Left lung (tissue), 10 donors: ENCODE results near the gene CDO1. TPM values are rescaled to one million over a fixed set of nuclear protein-coding genes. Genes with fewer than 3 reads are reported as not detected.
"Not testable (repeated sequence)": the region's sequence is repeated elsewhere in the genome, so short reads cannot be mapped to it uniquely, and the experiment has no call there.

Experiments used
- ATAC-seq: fragments of 200-7000 bp; cut with Tn5 transposase; one replicate; pipeline ENCODE4 v1.9.1; 2020; ENCODE audit warnings: moderate library complexity
- DNase-seq, 4 donors: peaks; one replicate each; pipeline ENCODE4 v3.0.0-alpha.2; 2013 to 2020
- H3K27ac ChIP-seq, 2 donors: fragments of 200-600 bp; sonication (generic) in 1 of 2; one replicate each; pipeline versions ENCODE4 v1.5.0 to v1.8.0; 2020 to 2021
- H3K27me3 ChIP-seq, 2 donors: fragments of 200-600 bp; sonication (generic) in 1 of 2; one replicate each; pipeline versions ENCODE4 v1.5.0 to v1.8.0; 2020 to 2021
- H3K36me3 ChIP-seq, 2 donors: fragments of 200-600 bp; sonication (generic) in 1 of 2; one replicate each; pipeline versions ENCODE4 v1.5.0 to v1.8.0; 2020 to 2021
- H3K4me1 ChIP-seq, 2 donors: fragments of 200-600 bp; one replicate each; pipeline ENCODE4 v1.8.0; 2021
- H3K4me3 ChIP-seq, 2 donors: fragments of 200-600 bp; sonication (generic) in 1 of 2; one replicate each; pipeline versions ENCODE4 v1.5.0 to v1.8.0; 2020 to 2021; ENCODE audit warnings: mild to moderate bottlenecking in 1 of 2
- H3K9me3 ChIP-seq, 2 donors: fragments of 200-600 bp; sonication (generic) in 1 of 2; one replicate each; pipeline versions ENCODE4 v1.5.0 to v1.8.0; 2020 to 2021
- intact Hi-C, 2 donors: fragments of 100-400 bp; cut with DNase I; formaldehyde crosslinking; loops; one replicate each; pipeline versions ENCODE4 v1.11.2 to v1.14.2; 2022
- polyA plus RNA-seq, 6 donors: library from polyadenylated mRNA; unstranded; fragments of 120-200 nt; gene quantifications; one replicate each; pipeline ENCODE4 v1.2.1, GENCODE V29; 2013; ENCODE audit not compliant: insufficient read length in 6 of 6
- total RNA-seq, 2 donors: library from RNA; stranded (reverse); fragmentation: NEBNext Ultra II Directional; extraction: Animal tissue kit (Norgen Biotek cat#: 25700); gene quantifications; one replicate each; pipeline ENCODE4 v1.2.1, GENCODE V29; 2021
- TF ChIP-seq, protein P1 (sequence below), 2 donors: fragments of 200-600 bp; sonication (generic) in 1 of 2; IDR thresholded peaks; one replicate each; pipeline versions ENCODE4 v1.5.0 to v1.8.0; 2021; ENCODE audit warnings: antibody characterized with exemption in 2 of 2
- donor health status: DM: no; HTN: yes; CAD: no.
- donor health status: DM: no; HTN: no; CAD: no.

The CDO1 gene
- total and polyA plus RNA-seq, 8 donors, result 4.9 to 80.3 (median 59.7) TPM

DNA sequence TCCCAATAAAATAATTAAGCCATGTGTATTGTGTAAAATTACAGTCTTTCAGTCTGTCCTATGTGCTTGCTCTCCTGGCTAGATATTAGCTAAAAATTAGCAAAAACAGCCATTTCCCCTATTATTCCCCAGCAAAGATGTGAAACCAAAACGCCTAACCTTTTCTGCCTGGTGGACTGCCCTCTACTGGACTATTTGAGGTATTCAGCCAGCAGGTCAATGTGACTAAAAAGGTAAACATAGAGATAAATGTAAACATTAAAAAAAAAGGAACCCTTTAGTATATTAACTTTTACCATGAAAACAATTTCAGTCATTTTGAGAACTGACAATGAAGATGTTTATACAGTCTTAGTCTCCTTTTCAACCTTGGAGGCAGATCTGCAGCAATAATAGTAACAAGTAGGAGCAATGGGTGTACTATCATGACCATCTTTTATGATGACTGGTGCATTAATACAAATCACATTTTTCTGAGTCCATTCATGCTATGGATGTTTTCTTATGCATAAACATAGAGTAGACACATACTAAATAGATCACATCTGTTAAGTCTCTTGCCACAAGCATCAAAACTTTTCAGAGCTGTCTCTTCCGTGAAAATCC is 14.8 kb upstream of the CDO1 start:
- intact Hi-C loops, result no loop called here
- Histone ChIP-seq H3K36me3 (peaks cover 0 to 76% of the 10 kb centered on the region in 2 donors), H3K4me3 (no peak overlapping the region), H3K9me3 (no peaks in the 10 kb centered on the region), H3K27ac (no peak overlapping the region), H3K27me3 (no peaks in the 10 kb centered on the region), H3K4me1 (no peaks in the 10 kb centered on the region)
- ATAC-seq, result peak; percentile 78
- peak in 1 of 4 donors; percentile 54 for DNase-seq
- TF ChIP-seq, protein P1, sequence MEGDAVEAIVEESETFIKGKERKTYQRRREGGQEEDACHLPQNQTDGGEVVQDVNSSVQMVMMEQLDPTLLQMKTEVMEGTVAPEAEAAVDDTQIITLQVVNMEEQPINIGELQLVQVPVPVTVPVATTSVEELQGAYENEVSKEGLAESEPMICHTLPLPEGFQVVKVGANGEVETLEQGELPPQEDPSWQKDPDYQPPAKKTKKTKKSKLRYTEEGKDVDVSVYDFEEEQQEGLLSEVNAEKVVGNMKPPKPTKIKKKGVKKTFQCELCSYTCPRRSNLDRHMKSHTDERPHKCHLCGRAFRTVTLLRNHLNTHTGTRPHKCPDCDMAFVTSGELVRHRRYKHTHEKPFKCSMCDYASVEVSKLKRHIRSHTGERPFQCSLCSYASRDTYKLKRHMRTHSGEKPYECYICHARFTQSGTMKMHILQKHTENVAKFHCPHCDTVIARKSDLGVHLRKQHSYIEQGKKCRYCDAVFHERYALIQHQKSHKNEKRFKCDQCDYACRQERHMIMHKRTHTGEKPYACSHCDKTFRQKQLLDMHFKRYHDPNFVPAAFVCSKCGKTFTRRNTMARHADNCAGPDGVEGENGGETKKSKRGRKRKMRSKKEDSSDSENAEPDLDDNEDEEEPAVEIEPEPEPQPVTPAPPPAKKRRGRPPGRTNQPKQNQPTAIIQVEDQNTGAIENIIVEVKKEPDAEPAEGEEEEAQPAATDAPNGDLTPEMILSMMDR (IDR thresholded peaks at IDR 0.05), result peak; percentile 58 to 65

DNA sequence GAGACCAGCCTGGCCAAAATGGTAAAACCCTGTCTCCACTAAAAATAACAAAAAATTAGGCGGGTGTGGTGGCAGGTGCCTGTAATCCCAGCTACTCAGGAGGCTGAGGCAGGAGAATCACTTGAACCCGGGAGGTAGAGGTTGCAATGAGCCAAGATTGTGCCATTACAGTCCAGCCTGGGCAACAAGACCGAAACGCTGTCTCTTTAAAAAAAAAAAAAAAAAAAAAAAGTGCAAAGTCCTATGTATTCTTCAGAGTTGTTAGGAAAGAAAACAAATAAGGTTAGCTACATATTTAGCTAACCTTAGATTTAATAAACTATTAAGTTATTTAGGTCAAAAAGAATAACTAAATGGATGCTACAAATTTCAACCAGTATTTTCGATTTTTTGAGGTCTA is 13.5 kb upstream of the CDO1 start:
- Histone ChIP-seq H3K27ac (no peak overlapping the region), H3K9me3 (peaks cover 0 to 3% of the 10 kb centered on the region in 2 donors), H3K4me1 (no peaks in the 10 kb centered on the region), H3K27me3 (no peaks in the 10 kb centered on the region), H3K36me3 (peaks cover 0 to 63% of the 10 kb centered on the region in 2 donors), H3K4me3 (no peak overlapping the region)
- TF ChIP-seq, protein P1 (IDR thresholded peaks at IDR 0.05), result no peak
- intact Hi-C loops, result no loop called here
- DNase-seq (no peak), ATAC-seq (no peak)

DNA sequence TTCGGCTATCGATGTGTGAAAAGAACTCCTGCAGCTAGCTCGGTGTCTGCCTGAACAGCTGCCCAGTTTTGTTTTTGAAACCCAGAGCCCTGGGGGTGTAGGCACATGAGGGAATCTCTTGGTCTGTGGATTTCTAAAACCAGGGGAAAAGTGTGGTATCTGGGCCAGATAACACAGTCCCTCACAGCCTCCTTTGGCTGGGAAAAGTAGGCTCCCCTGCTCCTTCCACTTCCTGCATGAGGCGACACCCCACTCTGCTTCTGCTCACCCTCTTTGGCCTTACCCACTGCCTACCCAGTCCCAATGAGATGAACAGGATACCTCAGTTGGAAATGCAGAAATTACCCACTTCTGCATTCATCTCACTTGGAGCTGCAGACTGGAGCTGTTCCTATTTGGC is 9.5 kb upstream of the CDO1 start:
- no peaks in the 10 kb centered on the region for H3K4me1 ChIP-seq
- peaks cover 0 to 35% of the 10 kb centered on the region in 2 donors for H3K36me3 ChIP-seq
- H3K27me3 ChIP-seq, result no peaks in the 10 kb centered on the region
- no peak overlapping the region for H3K4me3 ChIP-seq
- DNase-seq, result no peak
- H3K27ac ChIP-seq, result no peak overlapping the region
- ATAC-seq, result no peak
- intact Hi-C loops, result no loop called here
- H3K9me3 ChIP-seq, result peaks cover 0 to 12% of the 10 kb centered on the region in 2 donors
- TF ChIP-seq, protein P1 (IDR thresholded peaks at IDR 0.05), result no peak

DNA sequence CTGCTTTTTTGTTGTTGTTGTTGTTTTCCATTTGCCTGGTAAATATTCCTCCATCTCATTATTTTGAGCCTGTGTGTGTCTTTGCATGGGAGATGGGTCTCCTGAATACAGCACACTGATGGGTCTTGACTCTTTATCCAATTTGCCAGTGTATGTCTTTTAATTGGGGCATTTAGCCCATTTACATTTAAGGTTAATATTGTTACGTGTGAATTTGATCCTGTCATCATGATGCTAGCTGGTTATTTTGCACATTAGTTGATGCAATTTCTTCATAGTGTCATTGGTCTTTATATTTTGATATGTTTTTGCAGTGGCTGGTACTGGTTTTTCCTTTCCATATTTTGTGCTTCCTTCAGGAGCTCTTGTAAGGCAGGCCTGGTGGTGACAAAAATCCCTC is 8.5 kb upstream of the CDO1 start:
- ATAC-seq, H3K27me3 ChIP-seq, H3K4me3 ChIP-seq, H3K27ac ChIP-seq, DNase-seq, H3K4me1 ChIP-seq, intact Hi-C loops: not testable (repeated sequence)
- peaks cover 0 to 25% of the 10 kb centered on the region in 2 donors for H3K36me3 ChIP-seq
- H3K9me3 ChIP-seq, result peaks cover 0 to 12% of the 10 kb centered on the region in 2 donors

DNA sequence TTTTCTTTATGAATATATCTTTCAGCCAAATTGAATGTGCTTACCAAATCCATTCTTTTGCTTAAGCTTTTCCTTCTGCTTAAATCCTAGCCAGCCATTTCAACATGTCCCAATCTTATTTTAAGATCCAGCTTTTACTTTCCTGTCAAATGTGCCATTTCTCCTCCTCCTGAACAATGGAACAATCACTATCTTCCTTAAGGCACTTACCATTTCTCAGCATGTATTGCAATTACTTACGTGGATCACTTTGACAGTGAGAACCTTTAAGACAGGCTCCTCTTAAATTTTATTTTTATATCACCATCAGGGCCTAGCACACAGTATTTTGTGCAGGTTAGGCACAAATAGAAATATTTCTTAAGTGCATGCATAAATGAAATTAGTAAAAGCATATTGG is 4.4 kb upstream of the CDO1 start:
- intact Hi-C loops, result no loop called here
- ATAC-seq (no peak), DNase-seq (no peak)
- Histone ChIP-seq H3K27ac (no peak overlapping the region), H3K36me3 (no peaks in the 10 kb centered on the region), H3K27me3 (peaks cover 14 to 39% of the 10 kb centered on the region in 2 donors), H3K9me3 (peaks cover 0 to 12% of the 10 kb centered on the region in 2 donors), H3K4me1 (peaks cover 0 to 10% of the 10 kb centered on the region in 2 donors), H3K4me3 (no peak overlapping the region)
- TF ChIP-seq, protein P1 (IDR thresholded peaks at IDR 0.05), result no peak

DNA sequence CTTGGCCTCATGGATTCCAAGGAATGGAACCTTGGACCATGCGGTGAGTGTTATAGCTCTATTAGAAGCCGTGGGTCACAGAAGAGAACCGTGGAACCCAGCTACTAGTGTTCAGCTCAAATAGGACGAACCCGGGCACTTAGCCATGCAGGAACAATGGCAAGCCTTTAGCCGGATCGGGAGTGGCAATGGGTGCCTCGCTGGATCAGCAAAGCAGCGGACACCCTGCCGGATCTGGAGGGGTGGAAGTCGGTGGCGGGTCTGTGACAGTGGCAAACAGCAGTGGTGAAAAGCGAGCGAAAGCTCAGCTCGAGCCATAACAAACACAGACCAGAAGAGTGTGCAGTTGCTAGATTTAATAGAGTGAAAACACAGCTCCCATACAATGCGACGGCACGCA is 2.4 kb upstream of the CDO1 start:
- Histone ChIP-seq H3K9me3 (peaks cover 0 to 5% of the 10 kb centered on the region in 2 donors), H3K4me1 (peaks cover 0 to 16% of the 10 kb centered on the region in 2 donors), H3K4me3 (no peak overlapping the region), H3K36me3 (no peaks in the 10 kb centered on the region), H3K27me3 (peaks cover 32 to 59% of the 10 kb centered on the region in 2 donors), H3K27ac (no peak overlapping the region)
- intact Hi-C loops, result no loop called here
- DNase-seq (no peak), ATAC-seq (no peak)
- TF ChIP-seq, protein P1 (IDR thresholded peaks at IDR 0.05), result no peak
